ENCODE measurements around the gene NCAPD2. TPM values are rescaled to one million over a fixed set of nuclear protein-coding genes. Genes with fewer than 3 reads are reported as not detected.
A peak's percentile ranks its signal among the peaks of the same experiment; 100 is the strongest.

The NCAPD2 gene
- total and polyA plus RNA-seq, 2 of the 4 experiments (the other 2 are of a cell fraction) = 35.6 to 57.9 TPM

DNA sequence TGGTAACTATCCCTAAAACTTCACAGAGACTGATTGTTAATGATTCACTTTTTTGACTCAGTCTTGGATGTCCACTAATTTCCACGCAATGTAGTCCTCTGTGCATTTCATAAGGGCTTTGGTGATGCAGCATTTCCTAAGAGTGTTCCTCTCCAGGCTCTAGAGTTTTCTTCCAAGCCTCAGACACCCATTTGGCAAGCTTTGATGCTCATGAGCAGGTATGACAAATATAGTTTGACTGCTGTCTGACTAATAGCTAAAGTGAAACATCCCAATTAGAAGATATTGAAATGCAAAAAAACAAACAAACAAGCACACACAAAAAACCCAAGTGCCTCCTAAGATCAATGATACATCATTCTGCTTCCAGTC lies 21.9 kb upstream of the NCAPD2 start:
- CTCF ChIA-PET = interaction anchor here (0.6 kb wide), 1 partner anchor 82 kb away, joined by 7 read pairs; no protein-coding TSS in a partner anchor
- Histone ChIP-seq H4K91ac (ENCODE audit: insufficient read depth, low read depth, low read length) (no peak overlapping the region), H3K4me1 (ENCODE audit: control insufficient read depth, insufficient read depth, low read length) (peaks cover 4% of the 10 kb centered on the region), H4K5ac (ENCODE audit: low read depth, low read length) (no peak overlapping the region), H3K56ac (ENCODE audit: extremely low read depth, insufficient read depth, low read length) (no peak overlapping the region), H2AK5ac (ENCODE audit: low read depth, low read length) (no peak overlapping the region), H3K4me3 (ENCODE audit: insufficient read depth, low read depth, low read length) (no peak overlapping the region), H3K4me2 (ENCODE audit: low read depth, low read length) (no peak overlapping the region), H3K36me3 (ENCODE audit: control insufficient read depth, insufficient read depth, low read length) (no peaks in the 10 kb centered on the region), H3K27me3 (ENCODE audit: control insufficient read depth, insufficient read depth, low read length) (no peaks in the 10 kb centered on the region), H4K20me1 (ENCODE audit: insufficient read depth, low read length) (peaks cover 15% of the 10 kb centered on the region), H2AFZ (replicated peaks; ENCODE audit: low read length, poor library complexity) (no peak overlapping the region), H2AK9ac (replicated peaks; ENCODE audit: low read depth, low read length, poor library complexity) (no peak overlapping the region), H3K27ac (ENCODE audit: insufficient read depth, low read length) (no peak overlapping the region), H3K23ac (ENCODE audit: low read depth, low read length) (no peak overlapping the region), H3K79me1 (ENCODE audit: low read depth in 1 of 2, low read length in 2 of 2) (peaks cover 8 to 26% of the 10 kb centered on the region in 2 experiments), H2BK20ac (ENCODE audit: low read depth, low read length) (no peak overlapping the region), H3K4ac (ENCODE audit: low read depth, low read length) (no peak overlapping the region), H4K8ac (ENCODE audit: low read depth in 2 of 2, low read length in 2 of 2) (peak overlapping the region in 1 of 2 experiments; percentile 32; a peak in 1 of 4 replicates), H3K9me1 (ENCODE audit: insufficient read depth, low read length) (peaks cover 6% of the 10 kb centered on the region; the same call in 1 of the 2 replicates), H3K9ac (ENCODE audit: low read depth, low read length) (no peak overlapping the region), H3K9me3 (ENCODE audit: control insufficient read depth, insufficient read depth, low read length) (no peaks in the 10 kb centered on the region), H3K18ac (ENCODE audit: low read depth, low read length) (no peak overlapping the region), H3K14ac (replicated peaks; ENCODE audit: low read depth, low read length) (no peak overlapping the region), H2BK120ac (ENCODE audit: low read depth, low read length) (no peak overlapping the region), H2BK15ac (ENCODE audit: low read depth, low read length) (no peak overlapping the region), H2BK5ac (ENCODE audit: low read depth, low read length, poor library complexity, severe bottlenecking) (no peak overlapping the region)
- TF ChIP-seq CEBPB (IDR thresholded peaks at IDR 0.05; ENCODE audit: low read depth, low read length) = 0 out of 2 replicates have a peak, but pooled peaks have one; percentile 21
- no peak for TF ChIP-seq POLR2A (IDR thresholded peaks at IDR 0.05; ENCODE audit: low read depth, low read length)
- TF ChIP-seq, protein P1, sequence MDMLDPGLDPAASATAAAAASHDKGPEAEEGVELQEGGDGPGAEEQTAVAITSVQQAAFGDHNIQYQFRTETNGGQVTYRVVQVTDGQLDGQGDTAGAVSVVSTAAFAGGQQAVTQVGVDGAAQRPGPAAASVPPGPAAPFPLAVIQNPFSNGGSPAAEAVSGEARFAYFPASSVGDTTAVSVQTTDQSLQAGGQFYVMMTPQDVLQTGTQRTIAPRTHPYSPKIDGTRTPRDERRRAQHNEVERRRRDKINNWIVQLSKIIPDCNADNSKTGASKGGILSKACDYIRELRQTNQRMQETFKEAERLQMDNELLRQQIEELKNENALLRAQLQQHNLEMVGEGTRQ (IDR thresholded peaks at IDR 0.05; ENCODE audit: low read depth, low read length) = no peak
- no peak for TF ChIP-seq SMC3 (IDR thresholded peaks at IDR 0.05; ENCODE audit: low read depth, low read length)
- no peak for TF ChIP-seq CHD1 (IDR thresholded peaks at IDR 0.05; ENCODE audit: low read depth, low read length)
- in situ Hi-C loops (cut with MboI; ENCODE audit: low sequenced_read_pairs) = loop anchor here (25.0 kb wide), 1 partner anchor 285 kb away; no protein-coding TSS in a partner anchor
- POLR2A ChIA-PET (ENCODE audit: unreplicated experiment) = no interaction called here
- intact Hi-C loops (cut with micrococcal nuclease) = loop anchor here (2.0 kb wide), 1 partner anchor 69 kb away; no protein-coding TSS in a partner anchor
- dilution Hi-C loops (cut with HindIII; ENCODE audit: low sequenced_read_pairs, unreplicated experiment) = no loop called here
- ATAC-seq (ENCODE audit: low read depth) (no peak), DNase-seq (no peak)
- WGBS, 2 experiments (ENCODE audit: extremely low coverage in 2 of 2, insufficient read length in 1 of 2) = no CpG with 5 or more reads among the region's 1 CpG
- no TSS peak for BruUV-seq (replicated peaks)
